Loucy (cell line): Measurements from ENCODE around the gene PKP1.

Experiments used
- EZH2phosphoT487 ChIP-seq: fragments of 200-600 bp; IDR thresholded peaks from 2 replicates; pipeline ENCODE4 v1.6.1; 2018; ENCODE audit warnings: antibody characterized with exemption, mild to moderate bottlenecking, moderate library complexity, borderline replicate concordance
- TF ChIP-seq, protein P1 (sequence below): fragments of 200-600 bp; sonication (generic); conservative IDR thresholded peaks from 2 replicates; pipeline ENCODE4 v1.5.1; 2014; ENCODE audit warnings: mild to moderate bottlenecking, antibody characterized with exemption, low read length

DNA sequence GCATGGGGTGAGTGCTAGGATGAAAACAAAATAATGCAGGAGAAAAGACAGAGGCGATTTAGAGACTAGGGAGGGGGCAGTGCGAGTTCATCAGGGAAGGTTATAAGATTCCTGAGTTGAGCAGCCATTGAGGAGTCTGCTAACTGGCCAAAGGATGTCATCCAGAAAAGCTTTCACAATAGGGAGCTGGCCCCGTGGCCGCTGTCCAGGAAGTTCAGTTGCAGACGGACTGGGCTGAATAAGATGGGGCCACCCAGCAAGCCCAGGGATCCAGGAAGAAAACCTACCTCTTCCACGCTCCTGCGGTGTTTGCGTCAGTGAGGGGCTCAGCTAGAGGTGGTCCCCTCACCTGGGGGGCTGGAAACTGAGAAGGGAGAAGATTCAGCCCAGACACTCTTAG, 4.0 kb upstream of the PKP1 start:
- TF ChIP-seq, protein P1, sequence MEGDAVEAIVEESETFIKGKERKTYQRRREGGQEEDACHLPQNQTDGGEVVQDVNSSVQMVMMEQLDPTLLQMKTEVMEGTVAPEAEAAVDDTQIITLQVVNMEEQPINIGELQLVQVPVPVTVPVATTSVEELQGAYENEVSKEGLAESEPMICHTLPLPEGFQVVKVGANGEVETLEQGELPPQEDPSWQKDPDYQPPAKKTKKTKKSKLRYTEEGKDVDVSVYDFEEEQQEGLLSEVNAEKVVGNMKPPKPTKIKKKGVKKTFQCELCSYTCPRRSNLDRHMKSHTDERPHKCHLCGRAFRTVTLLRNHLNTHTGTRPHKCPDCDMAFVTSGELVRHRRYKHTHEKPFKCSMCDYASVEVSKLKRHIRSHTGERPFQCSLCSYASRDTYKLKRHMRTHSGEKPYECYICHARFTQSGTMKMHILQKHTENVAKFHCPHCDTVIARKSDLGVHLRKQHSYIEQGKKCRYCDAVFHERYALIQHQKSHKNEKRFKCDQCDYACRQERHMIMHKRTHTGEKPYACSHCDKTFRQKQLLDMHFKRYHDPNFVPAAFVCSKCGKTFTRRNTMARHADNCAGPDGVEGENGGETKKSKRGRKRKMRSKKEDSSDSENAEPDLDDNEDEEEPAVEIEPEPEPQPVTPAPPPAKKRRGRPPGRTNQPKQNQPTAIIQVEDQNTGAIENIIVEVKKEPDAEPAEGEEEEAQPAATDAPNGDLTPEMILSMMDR, result no peak
- no peak for TF ChIP-seq EZH2phosphoT487
